ENCODE data around the gene IRGQ.

Gene IRGQ

GRCh38 chr19:43634068-43634467, 38.1 kb upstream of the IRGQ start:
- ChIA-PET CTCF (interaction anchor here (1.0 kb wide), 1 partner anchor 133 kb away, joined by 3 read pairs; no protein-coding TSS in a partner anchor), POLR2A (interaction anchor here (0.5 to 1.1 kb wide), 4 partner anchors 7 to 124 kb away, joined by 3 to 4 read pairs (median 4); partner anchors contain the start of genes IRGQ, ZNF428 and ZNF576)

GRCh38 chr19:43633520-43633919, 37.6 kb upstream of the IRGQ start:
- Histone ChIP-seq H3K4me3 (ENCODE audit: low read depth, low read length) (no peak overlapping the region), H3K9me3 (ENCODE audit: control insufficient read depth, insufficient read depth, low read depth, low read length) (no peaks in the 10 kb centered on the region), H3K27ac (ENCODE audit: extremely low read depth, low read depth, low read length) (no peak overlapping the region), H3K36me3 (ENCODE audit: control insufficient read depth in 2 of 2, insufficient read depth in 1 of 2, low read length in 2 of 2) (peaks cover 0 to 4% of the 10 kb centered on the region in 2 experiments; a peak in 1 of 3 replicates), H3K4me1 (ENCODE audit: control insufficient read depth, insufficient read depth, low read length) (peaks cover 5% of the 10 kb centered on the region; the same call in 1 of the 2 replicates)
- TF ChIP-seq ZNF596 (tag by site-specific recombination; IDR thresholded peaks at IDR 0.05) (0 out of 2 replicates have a peak, but pooled peaks have one; percentile 18), ZNF777 (tag by site-specific recombination; IDR thresholded peaks at IDR 0.05; ENCODE audit: borderline replicate concordance) (no peak), ZNF362 (tag by site-specific recombination; IDR thresholded peaks at IDR 0.05) (peak; percentile 71), ZNF488 (tag by site-specific recombination; IDR thresholded peaks at IDR 0.05) (no peak), ZNF366 (tag by site-specific recombination; conservative IDR thresholded peaks at IDR 0.05) (peak; percentile 71), ZNF501 (tag by site-specific recombination; IDR thresholded peaks at IDR 0.05) (no peak), OVOL3 (tag by site-specific recombination; IDR thresholded peaks at IDR 0.05) (no peak)
- ChIA-PET POLR2A (interaction anchor here (0.5 to 1.1 kb wide), 5 partner anchors 8 to 123 kb away, joined by 3 to 6 read pairs (median 4); partner anchors contain the start of genes IRGQ, ZNF428 and ZNF576), CTCF (interaction anchor here (1.0 kb wide), 1 partner anchor 133 kb away, joined by 3 read pairs; no protein-coding TSS in a partner anchor)

More at GRCh38 chr19:43634068-43634467, 38.1 kb upstream of the IRGQ start:
- Histone ChIP-seq H3K4me1 (ENCODE audit: control insufficient read depth, insufficient read depth, low read length) (peaks cover 10% of the 10 kb centered on the region), H3K27ac (ENCODE audit: extremely low read depth, low read depth, low read length) (no peak overlapping the region), H3K36me3 (ENCODE audit: control insufficient read depth in 2 of 2, insufficient read depth in 1 of 2, low read length in 2 of 2) (peaks cover 0 to 8% of the 10 kb centered on the region in 2 experiments; a peak in 1 of 3 replicates), H3K9me3 (ENCODE audit: control insufficient read depth, insufficient read depth, low read depth, low read length) (no peaks in the 10 kb centered on the region), H3K4me3 (ENCODE audit: low read depth, low read length) (no peak overlapping the region)
- TF ChIP-seq ZNF157 (tag by site-specific recombination; IDR thresholded peaks at IDR 0.05) (no peak), ZNF600 (tag by site-specific recombination; IDR thresholded peaks at IDR 0.05) (no peak), BCL11A (tag by site-specific recombination; IDR thresholded peaks at IDR 0.05; ENCODE audit: low read depth) (no peak), ZNF558 (tag by site-specific recombination; IDR thresholded peaks at IDR 0.05) (0 out of 2 replicates have a peak, but pooled peaks have one; percentile 39)

GRCh38 chr19:43631491-43631890, 35.6 kb upstream of the IRGQ start:
- POLR2A ChIA-PET, result no interaction called here
- peaks cover 0 to 6% of the 10 kb centered on the region in 2 experiments; a peak in 1 of 3 replicates for H3K36me3 ChIP-seq (ENCODE audit: control insufficient read depth in 2 of 2, insufficient read depth in 1 of 2, low read length in 2 of 2)
- no peak overlapping the region for H3K4me3 ChIP-seq (ENCODE audit: low read depth, low read length)
- H3K4me1 ChIP-seq (ENCODE audit: control insufficient read depth, insufficient read depth, low read length), result peaks cover 5% of the 10 kb centered on the region; the same call in 1 of the 2 replicates
- CTCF ChIA-PET, result no interaction called here
- H3K9me3 ChIP-seq (ENCODE audit: control insufficient read depth, insufficient read depth, low read depth, low read length), result no peaks in the 10 kb centered on the region
- TF ChIP-seq ZNF600 (tag by site-specific recombination; IDR thresholded peaks at IDR 0.05), result 0 out of 2 replicates have a peak, but pooled peaks have one; percentile 20
- no peak for TF ChIP-seq ZNF140 (tag by site-specific recombination; IDR thresholded peaks at IDR 0.05)
- H3K27ac ChIP-seq (ENCODE audit: extremely low read depth, low read depth, low read length), result no peak overlapping the region

GRCh38 chr19:43628646-43629326, 32.9 kb upstream of the IRGQ start:
- Histone ChIP-seq H3K36me3 (ENCODE audit: control insufficient read depth in 2 of 2, insufficient read depth in 1 of 2, low read length in 2 of 2) (peaks cover 5 to 15% of the 10 kb centered on the region in 2 experiments), H3K4me1 (ENCODE audit: control insufficient read depth, insufficient read depth, low read length) (no peaks in the 10 kb centered on the region), H3K9me3 (ENCODE audit: control insufficient read depth, insufficient read depth, low read depth, low read length) (no peaks in the 10 kb centered on the region), H3K27ac (ENCODE audit: extremely low read depth, low read depth, low read length) (no peak overlapping the region), H3K4me3 (ENCODE audit: low read depth, low read length) (no peak overlapping the region)
- ChIA-PET CTCF (interaction anchor here (0.8 to 1.7 kb wide), 5 partner anchors 9 to 87 kb away, joined by 3 to 7 read pairs (median 4); no protein-coding TSS in a partner anchor), POLR2A (interaction anchor here (0.8 to 1.4 kb wide), 6 partner anchors 9 to 198 kb away, joined by 3 to 6 read pairs (median 3); partner anchors contain the start of genes CADM4, IRGQ, ZNF283 and ZNF428)
- TF ChIP-seq ZBTB17 (tag by site-specific recombination; IDR thresholded peaks at IDR 0.05) (peak; percentile 84), ZNF221 (tag by site-specific recombination; IDR thresholded peaks at IDR 0.05; ENCODE audit: borderline replicate concordance) (no peak), ZNF140 (tag by site-specific recombination; IDR thresholded peaks at IDR 0.05) (no peak)
